Measurements from ENCODE around the gene EPC1. TPM values are rescaled to one million over a fixed set of nuclear protein-coding genes. Genes with fewer than 3 reads are reported as not detected.
A peak's percentile ranks its signal among the peaks of the same experiment; 100 is the strongest.

Gene EPC1
- total RNA-seq, 2 experiments from 2014 or later = 173 to 181 TPM

- Mint-ChIP-seq H3K4me3 (peak overlapping the region; percentile 46), H3K36me3 (ENCODE audit: low read depth) (peaks cover 67% of the 10 kb centered on the region), H3K27me3 (no peaks in the 10 kb centered on the region), H3K9me3 (no peaks in the 10 kb centered on the region), H3K4me1 (ENCODE audit: low read depth) (peaks cover 96% of the 10 kb centered on the region), H3K27ac (peak overlapping the region; percentile 87)
- H3K4me3 ChIP-seq (ENCODE audit: low read length) = no peak overlapping the region
- no peaks in the 10 kb centered on the region for H3K9me3 ChIP-seq (ENCODE audit: control insufficient read depth in 1 of 2, insufficient read depth in 1 of 2, low read length in 2 of 2)
- POLR2A ChIA-PET = interaction anchor here (0.6 to 6.4 kb wide), 3 partner anchors 9 to 52 kb away, joined by 3 to 44 read pairs (median 3); no protein-coding TSS in a partner anchor
- H3K36me3 ChIP-seq (ENCODE audit: insufficient read depth, low read length) = peaks cover 9% of the 10 kb centered on the region
- intact Hi-C loops (cut with DNase I, micrococcal nuclease) = loop anchor here in 1 of 2 experiments (2.0 to 5.0 kb wide), 2 partner anchors 15 to 43 kb away; no protein-coding TSS in a partner anchor
- no peak overlapping the region for H3K27ac ChIP-seq (ENCODE audit: low read depth in 1 of 2, low read length in 2 of 2)
- DNase-seq (no peak), ATAC-seq (ENCODE audit: poor library complexity) (no peak)
- H3K27me3 ChIP-seq (ENCODE audit: control insufficient read depth in 1 of 2, insufficient read depth in 2 of 2, low read length in 2 of 2) = no peaks in the 10 kb centered on the region
- TF ChIP-seq, protein P1, sequence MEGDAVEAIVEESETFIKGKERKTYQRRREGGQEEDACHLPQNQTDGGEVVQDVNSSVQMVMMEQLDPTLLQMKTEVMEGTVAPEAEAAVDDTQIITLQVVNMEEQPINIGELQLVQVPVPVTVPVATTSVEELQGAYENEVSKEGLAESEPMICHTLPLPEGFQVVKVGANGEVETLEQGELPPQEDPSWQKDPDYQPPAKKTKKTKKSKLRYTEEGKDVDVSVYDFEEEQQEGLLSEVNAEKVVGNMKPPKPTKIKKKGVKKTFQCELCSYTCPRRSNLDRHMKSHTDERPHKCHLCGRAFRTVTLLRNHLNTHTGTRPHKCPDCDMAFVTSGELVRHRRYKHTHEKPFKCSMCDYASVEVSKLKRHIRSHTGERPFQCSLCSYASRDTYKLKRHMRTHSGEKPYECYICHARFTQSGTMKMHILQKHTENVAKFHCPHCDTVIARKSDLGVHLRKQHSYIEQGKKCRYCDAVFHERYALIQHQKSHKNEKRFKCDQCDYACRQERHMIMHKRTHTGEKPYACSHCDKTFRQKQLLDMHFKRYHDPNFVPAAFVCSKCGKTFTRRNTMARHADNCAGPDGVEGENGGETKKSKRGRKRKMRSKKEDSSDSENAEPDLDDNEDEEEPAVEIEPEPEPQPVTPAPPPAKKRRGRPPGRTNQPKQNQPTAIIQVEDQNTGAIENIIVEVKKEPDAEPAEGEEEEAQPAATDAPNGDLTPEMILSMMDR (IDR thresholded peaks at IDR 0.05) = no peak
- peaks cover 66% of the 10 kb centered on the region for H3K4me1 ChIP-seq (ENCODE audit: insufficient read depth, low read length)
- CTCF ChIA-PET = interaction anchor here (0.6 to 2.7 kb wide), 4 partner anchors 12 to 77 kb away, joined by 3 to 17 read pairs (median 4); no protein-coding TSS in a partner anchor
These were observed 13.1 kb downstream of the EPC1 start for GRCh38 chr10:32333849-32334248.

DNA sequence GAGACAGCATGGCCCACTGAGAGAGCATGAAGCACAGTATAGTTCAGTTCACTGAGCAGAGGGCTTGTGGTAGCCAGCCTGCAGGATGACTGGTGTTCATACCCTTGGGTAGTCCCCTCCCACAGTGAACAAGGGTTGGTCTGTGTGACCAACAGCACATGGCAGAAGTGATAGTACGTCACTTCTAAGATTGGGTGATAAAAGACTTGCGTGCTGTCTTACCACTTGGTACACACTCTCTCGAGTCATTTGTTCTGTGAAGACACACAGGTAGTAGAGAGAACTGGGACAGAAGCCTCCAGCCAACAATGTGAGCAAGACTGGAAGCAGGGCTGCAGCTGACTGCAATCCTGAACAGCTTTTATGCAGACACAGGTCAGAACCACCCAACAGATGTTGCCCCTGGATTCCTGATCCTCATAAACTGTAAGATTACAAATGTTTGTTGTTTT is 14.6 kb downstream of the EPC1 start:
- Mint-ChIP-seq H3K4me1 (ENCODE audit: low read depth) (peaks cover 96% of the 10 kb centered on the region), H3K27ac (peak overlapping the region; percentile 87), H3K36me3 (ENCODE audit: low read depth) (peaks cover 59% of the 10 kb centered on the region), H3K27me3 (no peaks in the 10 kb centered on the region), H3K4me3 (peak overlapping the region; percentile 73), H3K9me3 (no peaks in the 10 kb centered on the region)
- H3K27ac ChIP-seq (ENCODE audit: low read depth in 1 of 2, low read length in 2 of 2) = no peak overlapping the region
- peak overlapping the region; percentile 2 for H3K4me3 ChIP-seq (ENCODE audit: low read length)
- H3K27me3 ChIP-seq (ENCODE audit: control insufficient read depth in 1 of 2, insufficient read depth in 2 of 2, low read length in 2 of 2) = no peaks in the 10 kb centered on the region
- peaks cover 17% of the 10 kb centered on the region for H3K36me3 ChIP-seq (ENCODE audit: insufficient read depth, low read length)
- peak; percentile 93 for ATAC-seq (ENCODE audit: poor library complexity)
- no peaks in the 10 kb centered on the region for H3K9me3 ChIP-seq (ENCODE audit: control insufficient read depth in 1 of 2, insufficient read depth in 1 of 2, low read length in 2 of 2)
- H3K4me1 ChIP-seq (ENCODE audit: insufficient read depth, low read length) = peaks cover 61% of the 10 kb centered on the region
- ChIA-PET CTCF (interaction anchor here (1.5 to 2.0 kb wide), 3 partner anchors 11 to 76 kb away, joined by 3 to 9 read pairs (median 3); no protein-coding TSS in a partner anchor), POLR2A (interaction anchor here (0.9 to 6.4 kb wide), 2 partner anchors 8 to 12 kb away, joined by 3 to 44 read pairs; no protein-coding TSS in a partner anchor)
- intact Hi-C loops (cut with DNase I, micrococcal nuclease) = loop anchor here in 1 of 2 experiments (1.0 to 5.0 kb wide), 3 partner anchors 14 to 45 kb away; no protein-coding TSS in a partner anchor
- TF ChIP-seq, protein P1 (IDR thresholded peaks at IDR 0.05) = no peak
- peak; percentile 30 to 92 (median 56) for DNase-seq

GRCh38 chr10:32331606-32332005 is 15.4 kb downstream of the EPC1 start:
- ChIA-PET POLR2A (interaction anchor here (0.5 to 6.4 kb wide), 2 partner anchors 13 to 807 kb away, joined by 3 to 44 read pairs; no protein-coding TSS in a partner anchor), CTCF (interaction anchor here (2.0 kb wide), 1 partner anchor 14 kb away, joined by 9 read pairs; no protein-coding TSS in a partner anchor)
- no peaks in the 10 kb centered on the region for H3K27me3 Mint-ChIP-seq
- H3K9me3 ChIP-seq (ENCODE audit: control insufficient read depth in 1 of 2, insufficient read depth in 1 of 2, low read length in 2 of 2) = no peaks in the 10 kb centered on the region
- H3K4me3 ChIP-seq (ENCODE audit: low read length) = no peak overlapping the region
- peak overlapping the region; percentile 11 for H3K4me3 Mint-ChIP-seq
- H3K27ac Mint-ChIP-seq = peak overlapping the region; percentile 87
- peaks cover 17% of the 10 kb centered on the region for H3K36me3 ChIP-seq (ENCODE audit: insufficient read depth, low read length)
- H3K27me3 ChIP-seq (ENCODE audit: control insufficient read depth in 1 of 2, insufficient read depth in 2 of 2, low read length in 2 of 2) = no peaks in the 10 kb centered on the region
- H3K4me1 Mint-ChIP-seq (ENCODE audit: low read depth) = peaks cover 96% of the 10 kb centered on the region
- H3K36me3 Mint-ChIP-seq (ENCODE audit: low read depth) = peaks cover 62% of the 10 kb centered on the region
- TF ChIP-seq, protein P1 (IDR thresholded peaks at IDR 0.05) = no peak
- no peak overlapping the region for H3K27ac ChIP-seq (ENCODE audit: low read depth in 1 of 2, low read length in 2 of 2)
- DNase-seq = no peak
- no peaks in the 10 kb centered on the region for H3K9me3 Mint-ChIP-seq
- no peak for ATAC-seq (ENCODE audit: poor library complexity)
- H3K4me1 ChIP-seq (ENCODE audit: insufficient read depth, low read length) = peaks cover 57% of the 10 kb centered on the region
- intact Hi-C loops (cut with DNase I, micrococcal nuclease) = loop anchor here in 1 of 2 experiments (1.0 to 5.0 kb wide), 3 partner anchors 13 to 46 kb away; no protein-coding TSS in a partner anchor
